Peyer's patch (tissue), 4 donors: Measurements from ENCODE around the gene CALML3. TPM values are rescaled to one million over a fixed set of nuclear protein-coding genes. Genes with fewer than 3 reads are reported as not detected.
A peak's percentile ranks its signal among the peaks of the same experiment; 100 is the strongest.

Experiments
- DNase-seq, 3 donors: peaks; one replicate each; pipeline ENCODE4 v3.0.0-alpha.2; 2017 to 2019
- H3K27ac ChIP-seq, 4 donors: fragments of 200-600 bp; sonication (generic); one replicate each; pipeline ENCODE4 v1.5.1; 2016 to 2019
- H3K27me3 ChIP-seq, 2 donors: fragments of 200-600 bp; sonication (generic); one replicate each; pipeline ENCODE4 v1.5.1; 2019
- H3K36me3 ChIP-seq, 3 donors: fragments of 200-600 bp; sonication (generic); one replicate each; pipeline ENCODE4 v1.5.1; 2016 to 2019
- H3K4me1 ChIP-seq, 4 donors: fragments of 200-600 bp; sonication (generic); one replicate each; pipeline ENCODE4 v1.5.1; 2016 to 2019
- H3K4me3 ChIP-seq, 4 donors: fragments of 200-600 bp; sonication (generic); 1 replicate in 3 of 4; 2 replicates in 1 of 4; pipeline ENCODE4 v1.5.1; 2016 to 2019; ENCODE audit warnings: mild to moderate bottlenecking in 1 of 4
- H3K9me3 ChIP-seq, 4 donors: fragments of 200-600 bp; sonication (generic); one replicate each; pipeline ENCODE4 v1.5.1; 2016 to 2019; ENCODE audit warnings: mild to moderate bottlenecking in 1 of 4
- POLR2A ChIP-seq, 2 donors: fragments of 450-650 bp; IDR thresholded peaks; one replicate each; pipeline ENCODE4 v1.5.1; 2017; ENCODE audit warnings: antibody characterized with exemption in 2 of 2, mild to moderate bottlenecking in 2 of 2, moderate library complexity in 2 of 2
- total RNA-seq, 4 donors: library from RNA; depleted of rRNA; stranded (reverse); fragments of >200 nt; gene quantifications; one replicate each; pipeline ENCODE4 v1.1.0, GENCODE V29; 2016
- TF ChIP-seq, protein P1 (sequence below), 6 experiments: fragments of 450-650 bp in 4 of 6; fragments of 200-600 bp in 2 of 6; sonication (generic) in 1 of 6; IDR thresholded peaks; one replicate each; pipeline ENCODE4 v1.5.1; 2017 to 2019; ENCODE audit warnings: antibody characterized with exemption in 6 of 6, mild to moderate bottlenecking in 3 of 6, moderate library complexity in 1 of 6

The CALML3 gene
- total RNA-seq, 4 donors from 2014 or later: not detected

DNA sequence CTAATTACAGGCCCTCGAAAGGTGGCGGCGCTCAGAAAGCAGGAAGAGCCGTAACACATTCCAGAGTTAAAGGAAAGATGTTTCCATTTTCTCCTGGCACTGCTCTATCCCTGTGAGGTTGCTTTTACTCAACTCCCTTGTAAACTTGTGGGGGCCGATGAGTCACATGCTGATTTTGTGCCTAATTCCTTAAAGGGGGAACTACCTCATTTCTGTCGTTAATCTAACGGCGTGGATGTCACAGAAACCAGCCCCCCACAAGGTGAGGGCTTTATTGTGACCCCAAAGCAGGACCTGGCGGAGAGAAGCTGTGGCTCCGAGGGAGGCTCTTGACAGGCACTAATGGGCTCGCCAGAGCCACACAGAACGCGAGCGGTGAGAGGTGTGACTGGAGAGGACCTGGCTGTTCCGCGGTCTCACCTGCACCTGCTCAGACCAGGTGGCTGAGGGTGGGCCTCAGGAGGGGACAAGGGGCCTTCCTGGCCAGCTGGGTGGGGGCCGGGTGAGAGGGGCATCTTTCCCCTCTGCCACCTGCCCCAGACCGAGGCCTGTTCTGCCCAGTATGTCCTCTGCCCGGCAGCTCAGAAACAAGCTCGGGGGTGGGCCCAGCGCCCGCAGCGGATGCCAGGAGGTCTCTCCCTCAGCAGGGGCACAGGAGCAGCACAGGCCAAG is 50.9 kb downstream of the CALML3 start:
- peak overlapping the region in 3 of 4 donors; percentile 12 to 78 (median 77) for H3K27ac ChIP-seq
- no peak for DNase-seq

DNA sequence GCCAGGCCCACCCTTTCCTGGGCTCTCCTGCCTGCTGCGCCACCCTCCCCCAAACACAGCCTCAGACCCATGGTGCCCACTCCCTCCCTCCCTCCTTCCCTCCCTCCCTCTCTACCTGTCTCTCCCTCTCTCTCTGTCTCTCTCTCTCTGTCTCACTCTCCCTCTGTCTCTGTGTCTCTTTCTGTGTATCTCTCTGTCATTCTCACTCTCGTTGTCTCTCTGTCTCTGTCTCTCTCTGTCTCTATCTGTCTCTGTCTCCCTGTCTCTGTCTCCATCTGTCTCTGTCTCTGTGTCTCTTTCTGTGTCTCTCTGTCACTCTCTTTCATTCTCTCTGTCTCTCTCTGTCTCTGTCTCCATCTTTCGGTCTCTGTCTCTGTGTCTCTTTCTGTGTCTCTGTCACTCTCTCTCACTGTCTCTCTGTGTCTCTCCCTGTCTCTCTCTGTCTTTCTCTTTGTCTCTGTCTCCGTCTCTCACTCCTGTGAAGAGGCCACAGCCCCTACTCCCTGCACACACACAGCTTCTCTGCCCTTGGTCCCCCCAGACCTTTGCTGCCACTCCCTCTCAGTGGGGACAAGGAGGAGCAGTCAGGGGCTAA is 51.5 kb downstream of the CALML3 start:
- Histone ChIP-seq H3K4me3 (no peak overlapping the region), H3K4me1 (peaks cover 0 to 42% (median 3%) of the 10 kb centered on the region in 4 donors), H3K9me3 (no peaks in the 10 kb centered on the region), H3K36me3 (no peaks in the 10 kb centered on the region), H3K27me3 (no peaks in the 10 kb centered on the region), H3K27ac (no peak overlapping the region)
- DNase-seq: no peak
- TF ChIP-seq POLR2A (IDR thresholded peaks at IDR 0.05): no peak
- TF ChIP-seq, protein P1, sequence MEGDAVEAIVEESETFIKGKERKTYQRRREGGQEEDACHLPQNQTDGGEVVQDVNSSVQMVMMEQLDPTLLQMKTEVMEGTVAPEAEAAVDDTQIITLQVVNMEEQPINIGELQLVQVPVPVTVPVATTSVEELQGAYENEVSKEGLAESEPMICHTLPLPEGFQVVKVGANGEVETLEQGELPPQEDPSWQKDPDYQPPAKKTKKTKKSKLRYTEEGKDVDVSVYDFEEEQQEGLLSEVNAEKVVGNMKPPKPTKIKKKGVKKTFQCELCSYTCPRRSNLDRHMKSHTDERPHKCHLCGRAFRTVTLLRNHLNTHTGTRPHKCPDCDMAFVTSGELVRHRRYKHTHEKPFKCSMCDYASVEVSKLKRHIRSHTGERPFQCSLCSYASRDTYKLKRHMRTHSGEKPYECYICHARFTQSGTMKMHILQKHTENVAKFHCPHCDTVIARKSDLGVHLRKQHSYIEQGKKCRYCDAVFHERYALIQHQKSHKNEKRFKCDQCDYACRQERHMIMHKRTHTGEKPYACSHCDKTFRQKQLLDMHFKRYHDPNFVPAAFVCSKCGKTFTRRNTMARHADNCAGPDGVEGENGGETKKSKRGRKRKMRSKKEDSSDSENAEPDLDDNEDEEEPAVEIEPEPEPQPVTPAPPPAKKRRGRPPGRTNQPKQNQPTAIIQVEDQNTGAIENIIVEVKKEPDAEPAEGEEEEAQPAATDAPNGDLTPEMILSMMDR (IDR thresholded peaks at IDR 0.05): no peak

More for the DNA sequence above, 50.9 kb downstream of the CALML3 start:
- H3K36me3 ChIP-seq: no peaks in the 10 kb centered on the region
- H3K9me3 ChIP-seq: no peaks in the 10 kb centered on the region
- H3K4me1 ChIP-seq: peaks cover 0 to 44% (median 3%) of the 10 kb centered on the region in 4 donors
- H3K27me3 ChIP-seq: no peaks in the 10 kb centered on the region
- no peak overlapping the region for H3K4me3 ChIP-seq
- no peak for TF ChIP-seq POLR2A (IDR thresholded peaks at IDR 0.05)
- TF ChIP-seq, protein P1 (IDR thresholded peaks at IDR 0.05): no peak

Other genes with a start within 250 kb of the CALML3 start
- 1 to 10 TPM in 3 of 4 donors, not detected in 1; 1.4 to 2.6 (median 2.0) TPM for gene UCN3, start 160.0 kb upstream of the CALML3 start, total RNA-seq
- gene TUBAL3, start 120.1 kb upstream of the CALML3 start, total RNA-seq: 10 to 100 TPM in 3 of 4 donors, 1 to 10 TPM in 1; 3.3 to 95.4 (median 74.2) TPM
- 100 to 1,000 TPM in 2 of 4 donors, 10 to 100 TPM in 2; 85.0 to 155 (median 122) TPM for gene NET1, start 112.4 kb upstream of the CALML3 start, total RNA-seq
- not detected for gene CALML5, start 25.4 kb upstream of the CALML3 start, total RNA-seq
- gene ASB13, start 141.6 kb downstream of the CALML3 start, total RNA-seq: 10 to 100 TPM; 28.1 to 80.9 (median 61.2) TPM
- 100 to 1,000 TPM in 1 of 4 donors, 10 to 100 TPM in 3; 52.8 to 160 (median 80.7) TPM for gene TASOR2, start 159.9 kb downstream of the CALML3 start, total RNA-seq